GM19397 (cell line): ENCODE measurements around the gene ID4.

Source experiments
- ATAC-seq: cut with Tn5 transposase; IDR thresholded peaks from one replicate; pipeline ENCODE4 v1.9.1; 2021; ENCODE audit warnings: mild to moderate bottlenecking, moderate library complexity; ENCODE audit not compliant: unreplicated experiment

Gene ID4

GRCh38 chr6:19857139-19857538, 20.0 kb downstream of the ID4 start:
- no peak for ATAC-seq

GRCh38 chr6:19857703-19858102, 20.5 kb downstream of the ID4 start:
- no peak for ATAC-seq

- ATAC-seq, result no peak
Measured at GRCh38 chr6:19860235-19860877, 23.2 kb downstream of the ID4 start.

DNA sequence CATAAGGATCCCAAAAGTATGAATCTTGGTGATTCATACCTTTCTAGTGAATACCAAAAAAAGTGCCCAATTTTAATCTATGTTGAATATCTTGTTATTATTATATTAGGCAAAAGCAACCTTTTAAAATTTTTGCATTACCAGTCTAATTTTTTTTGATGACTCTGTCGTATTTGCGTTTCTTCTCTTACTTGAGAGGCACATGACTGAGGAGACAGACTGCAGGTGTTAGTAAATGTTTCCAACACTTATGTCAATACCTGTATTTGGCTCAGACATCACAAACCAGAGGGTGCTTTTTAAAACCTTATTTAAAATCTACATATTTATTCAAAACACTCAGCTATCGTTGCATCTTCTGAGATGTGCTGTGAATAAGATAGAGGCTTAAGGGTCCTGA, 27.1 kb downstream of the ID4 start:
- ATAC-seq, result no peak

GRCh38 chr6:19865178-19865577, 28.0 kb downstream of the ID4 start:
- no peak for ATAC-seq

DNA sequence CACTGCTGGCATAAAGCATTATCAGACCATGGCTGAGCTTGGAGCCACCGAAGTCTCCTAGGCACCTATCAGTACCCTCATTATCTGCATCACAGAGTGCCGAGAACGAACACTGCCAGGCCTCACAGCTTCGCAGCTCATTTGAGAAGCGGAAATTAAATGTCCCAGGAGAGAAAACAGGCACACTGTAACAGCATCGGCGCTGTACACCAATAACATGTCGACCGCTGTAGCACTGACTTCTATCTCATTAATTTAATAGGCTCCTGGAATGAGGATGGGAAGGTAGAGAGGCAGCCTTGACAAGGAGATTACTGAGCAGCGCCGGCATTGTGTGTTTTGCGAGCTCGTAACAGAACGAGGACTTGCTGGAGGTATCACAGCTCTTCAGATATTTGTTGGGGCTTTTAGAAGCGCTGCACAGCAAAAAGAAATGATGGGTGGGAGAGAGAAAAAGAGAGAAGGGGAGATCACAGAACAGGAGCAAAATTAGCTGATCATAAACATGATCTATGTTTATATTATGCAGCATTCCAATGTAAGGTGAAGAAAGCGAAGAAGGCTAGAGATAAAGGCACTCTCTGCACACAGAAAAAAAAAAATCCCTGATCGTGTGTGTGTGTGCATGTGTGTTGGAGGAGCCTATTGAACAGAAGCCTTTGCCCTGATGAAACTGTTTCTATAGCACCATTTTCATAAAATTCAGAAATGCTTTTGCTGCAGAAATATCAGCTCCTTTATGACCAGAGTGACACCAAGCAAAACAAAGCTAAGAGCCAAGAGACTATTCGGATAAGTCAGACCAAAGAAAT, 29.2 kb downstream of the ID4 start:
- no peak for ATAC-seq

DNA sequence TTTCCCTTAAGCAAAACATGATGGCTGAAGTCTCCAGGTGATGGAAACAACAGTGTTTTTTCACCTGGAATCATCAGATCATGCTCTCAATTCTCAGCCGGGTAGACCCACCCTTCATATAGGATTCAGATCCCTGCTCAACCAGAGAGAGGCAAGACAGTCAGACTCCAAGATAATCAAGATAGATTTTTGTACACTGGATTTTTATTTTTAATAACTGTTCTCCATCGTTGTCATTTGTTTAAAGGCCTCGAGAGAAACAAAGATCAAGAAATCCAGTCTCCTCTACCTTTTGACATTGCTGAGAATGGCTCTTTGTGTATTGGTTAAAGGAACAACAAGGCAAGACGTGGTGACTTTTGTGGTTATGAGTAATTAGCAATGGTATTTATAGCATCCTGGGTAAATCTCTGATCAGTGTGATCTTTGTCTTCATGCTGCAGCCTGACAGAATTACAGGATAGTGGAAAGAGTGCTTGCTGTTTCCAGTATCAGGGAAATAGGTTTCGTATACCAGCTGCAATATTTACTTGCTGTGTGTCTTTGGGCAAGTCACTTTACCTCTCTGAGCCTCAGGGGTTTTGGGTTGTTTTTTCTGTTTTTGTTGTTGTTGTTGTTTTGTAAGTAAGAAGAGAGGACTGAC, 29.9 kb downstream of the ID4 start:
- ATAC-seq, result no peak

DNA sequence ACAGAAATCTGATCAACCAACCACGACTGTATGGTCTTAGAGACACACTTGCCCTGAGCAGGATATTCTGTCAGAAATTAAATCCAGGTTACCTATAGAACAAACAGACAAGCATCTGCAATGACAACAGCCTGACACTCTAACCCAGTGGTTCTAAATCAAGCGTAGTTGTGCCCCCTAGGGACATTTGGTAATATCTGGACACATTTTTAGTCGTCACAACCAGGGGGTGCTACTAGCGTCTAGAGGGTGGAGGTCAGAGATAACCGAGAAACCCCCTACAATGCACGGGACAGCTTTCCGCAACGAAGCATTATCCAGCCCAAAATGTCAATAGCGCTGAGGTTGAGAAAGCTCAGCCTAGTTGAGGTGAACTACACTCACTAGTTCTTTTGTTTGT, 32.3 kb downstream of the ID4 start:
- no peak for ATAC-seq

DNA sequence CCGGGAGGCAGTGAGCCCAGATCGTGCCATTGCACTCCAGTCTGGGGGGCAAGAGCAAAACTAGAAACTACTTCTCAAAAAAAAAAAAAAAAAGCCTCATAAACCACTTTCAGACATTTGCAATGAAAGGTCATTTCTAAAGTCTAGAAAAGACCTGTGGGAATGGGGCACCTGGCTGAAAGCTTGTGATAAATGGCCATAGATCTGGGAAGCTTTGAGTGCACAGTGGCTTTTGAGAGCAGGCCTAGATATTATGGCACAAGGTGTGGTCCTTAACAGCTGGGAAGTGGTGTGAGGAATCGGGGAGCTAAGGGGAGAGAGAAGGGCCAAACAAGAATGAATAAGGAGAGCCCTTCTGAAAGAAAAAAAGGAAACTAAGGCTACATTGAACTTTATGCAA, 33.2 kb downstream of the ID4 start:
- no peak for ATAC-seq

GRCh38 chr6:19873031-19873430, 35.9 kb downstream of the ID4 start:
- ATAC-seq, result no peak

DNA sequence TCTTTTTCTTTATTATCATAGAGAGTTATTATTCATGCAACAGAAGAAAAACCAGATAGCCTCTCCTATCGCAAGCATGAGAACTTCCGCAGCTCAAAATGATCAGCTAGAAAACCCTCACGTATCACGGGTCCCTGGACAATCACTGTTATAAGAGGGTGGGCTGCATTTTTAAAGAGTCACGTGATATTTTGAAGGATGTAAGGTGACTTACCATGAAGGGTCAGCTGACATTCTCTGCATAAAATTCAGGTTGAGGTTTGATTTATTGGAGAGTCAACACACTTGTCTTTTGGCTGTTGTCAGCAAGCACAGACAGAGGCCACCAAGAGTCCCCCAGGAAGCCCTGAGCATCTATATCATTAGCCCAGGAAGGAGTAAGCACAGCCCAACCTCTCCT, 39.5 kb downstream of the ID4 start:
- ATAC-seq, result no peak

- no peak for ATAC-seq
Measured at GRCh38 chr6:19879663-19880062, 42.5 kb downstream of the ID4 start.

DNA sequence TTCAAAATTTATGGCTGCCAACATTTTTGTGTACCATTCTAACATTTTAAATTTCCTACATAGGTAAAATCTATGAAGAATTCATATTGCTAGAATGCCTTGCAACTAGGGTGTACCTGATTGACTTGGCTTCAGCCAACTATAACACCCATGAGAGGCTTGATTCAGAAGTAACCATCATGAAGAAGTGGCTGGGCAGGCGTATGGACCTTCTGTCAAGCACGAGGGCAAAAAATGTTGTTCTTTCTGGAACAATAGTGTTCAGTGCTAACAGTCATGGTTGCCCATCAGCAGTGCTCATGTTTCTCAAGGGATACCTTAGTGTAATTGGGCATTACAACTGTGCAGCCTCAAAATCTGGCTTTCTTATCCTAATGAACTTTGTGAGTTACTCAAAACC, 42.9 kb downstream of the ID4 start:
- no peak for ATAC-seq

GRCh38 chr6:19891451-19891850, 54.3 kb downstream of the ID4 start:
- ATAC-seq, result no peak
